T-helper 2 cell (primary cell): Measurements from ENCODE around the gene SUV39H1.

Experiments
- DNase-seq, 5 experiments: peaks; one replicate each; pipeline versions ENCODE4 v3.0.0 to v3.0.0-alpha.2; 2012 to 2022

Gene SUV39H1

GRCh38 chrX:48715072-48715471, 18.5 kb downstream of the SUV39H1 start:
- peak in 1 of 5 experiments; percentile 33 for DNase-seq

DNA sequence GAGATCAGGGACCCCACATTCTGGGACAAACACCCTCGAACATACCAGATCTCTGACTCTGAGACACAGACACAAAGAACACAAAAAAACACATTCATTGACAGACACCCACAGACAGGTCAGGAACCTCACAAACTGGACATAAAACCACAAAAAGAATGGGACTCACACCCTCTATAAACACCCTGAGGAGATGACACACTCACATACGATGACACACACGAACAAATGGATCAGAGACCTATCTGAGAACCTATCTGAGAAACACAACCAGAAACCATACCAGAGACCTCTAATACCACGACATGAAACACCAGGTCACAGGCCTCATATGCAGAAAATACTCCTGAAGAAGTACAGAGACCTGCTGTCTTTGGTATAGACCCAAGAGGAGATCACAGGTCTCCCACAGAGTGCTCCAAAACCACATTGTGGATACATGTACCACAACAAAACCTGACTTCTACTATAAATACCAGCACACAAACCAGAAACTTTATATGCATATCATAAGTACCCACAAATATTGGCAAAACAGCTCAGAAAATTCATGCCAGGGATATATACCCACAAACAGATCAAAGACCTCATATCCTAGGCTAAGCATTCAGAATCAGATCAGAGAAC, 19.5 kb downstream of the SUV39H1 start:
- DNase-seq = peak in 1 of 5 experiments; percentile 26

- DNase-seq = peak in 2 of 5 experiments; percentile 25 to 34
Observed at GRCh38 chrX:48719958-48720357, 23.4 kb downstream of the SUV39H1 start.

- peak in 2 of 5 experiments; percentile 63 to 79 for DNase-seq
Observed at GRCh38 chrX:48720577-48721250, 24.2 kb downstream of the SUV39H1 start.

DNA sequence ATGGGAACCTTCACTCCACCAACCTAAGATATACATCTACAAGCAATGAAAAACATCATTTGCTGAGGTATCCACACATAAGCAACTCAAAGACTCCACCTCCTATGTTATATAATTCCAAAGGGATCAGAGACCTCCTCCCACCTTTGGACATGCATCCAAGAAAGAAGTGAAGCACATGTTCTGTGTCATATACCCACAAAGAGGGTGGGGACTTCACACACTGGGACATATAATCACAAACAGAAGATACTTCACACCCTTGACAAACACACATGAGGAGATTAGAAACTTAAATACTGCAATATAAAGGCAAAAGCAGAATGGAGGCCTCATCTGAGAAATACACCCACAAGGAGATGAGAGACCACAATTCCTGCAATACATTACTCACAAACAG, 25.4 kb downstream of the SUV39H1 start:
- DNase-seq = no peak

GRCh38 chrX:48726596-48726995, 30.1 kb downstream of the SUV39H1 start:
- DNase-seq = no peak

DNA sequence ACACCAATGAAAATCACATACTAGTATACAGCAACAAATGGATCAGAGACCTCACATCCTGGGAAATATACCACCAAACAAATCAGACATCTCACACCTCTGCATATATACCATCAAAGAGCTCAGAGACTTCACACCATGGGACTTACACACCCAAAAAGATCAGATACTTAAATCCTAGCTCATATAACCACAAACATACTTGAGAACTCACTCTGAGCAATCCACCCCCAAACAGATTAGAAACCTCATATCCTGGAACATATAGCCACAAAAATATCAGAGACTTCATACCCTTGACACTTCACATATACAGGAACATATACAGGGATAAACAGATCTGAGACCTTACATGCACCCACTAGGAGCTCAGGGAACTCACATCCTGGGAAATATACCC, 32.1 kb downstream of the SUV39H1 start:
- peak in 1 of 5 experiments; percentile 39 for DNase-seq

- DNase-seq = peak in 1 of 5 experiments; percentile 43
Observed at GRCh38 chrX:48736303-48736702, 39.8 kb downstream of the SUV39H1 start.

DNA sequence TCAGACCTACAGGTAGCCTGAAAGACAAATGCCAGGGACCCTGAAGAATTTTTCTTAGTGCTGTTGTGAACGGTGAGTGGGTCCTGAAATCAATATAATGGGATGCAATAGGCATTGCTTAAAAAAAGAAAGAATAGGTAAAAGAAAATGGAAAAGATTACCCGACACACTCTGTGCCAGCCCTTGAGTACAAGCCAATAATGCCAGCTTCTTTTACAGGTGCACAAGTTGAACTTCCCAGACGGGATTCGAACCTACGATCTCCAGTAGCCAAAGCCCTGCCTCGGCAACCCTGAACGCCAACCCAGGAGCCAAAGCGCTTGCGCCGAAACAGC, 40.3 kb downstream of the SUV39H1 start:
- DNase-seq = no peak

GRCh38 chrX:48737213-48737938, 40.8 kb downstream of the SUV39H1 start:
- peak; percentile 52 to 98 (median 81) for DNase-seq

DNA sequence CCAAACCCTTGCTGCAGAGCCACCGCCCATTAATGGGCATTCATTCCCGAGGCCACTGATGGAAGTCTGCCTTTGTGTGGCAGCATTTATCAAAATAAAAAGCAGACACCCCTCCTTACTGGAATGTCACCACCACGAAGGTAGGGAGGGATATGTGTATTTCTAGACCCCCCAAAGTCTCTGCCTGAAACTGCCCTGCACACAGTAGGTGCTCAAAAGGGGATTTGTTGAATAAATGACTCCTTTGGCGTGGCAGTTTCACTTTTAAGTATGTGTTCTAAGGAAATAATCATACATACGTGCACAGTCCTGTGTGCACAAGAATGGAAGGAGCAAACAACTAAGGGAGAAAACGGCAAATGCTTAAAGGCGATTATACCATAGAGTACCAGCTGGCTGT, 41.4 kb downstream of the SUV39H1 start:
- DNase-seq = no peak

DNA sequence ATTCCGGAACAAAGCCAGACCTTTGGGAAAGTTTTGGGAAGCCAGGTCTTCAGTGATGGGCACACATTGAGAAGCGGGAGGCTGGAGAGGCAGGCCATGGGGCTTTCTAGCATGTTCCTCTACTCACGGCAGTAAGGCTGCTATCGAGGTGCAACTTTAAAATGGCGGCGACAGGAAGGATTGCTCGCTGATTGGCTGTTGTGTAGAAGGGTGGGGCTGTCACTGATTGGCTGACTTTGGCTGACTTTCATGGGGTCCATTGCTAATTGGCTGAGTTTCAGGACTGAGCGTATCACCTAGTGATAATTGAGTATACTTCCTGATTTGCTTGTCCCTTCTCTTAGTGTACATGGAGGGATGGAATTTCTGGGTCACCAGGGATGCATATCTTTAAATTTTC, 45.3 kb downstream of the SUV39H1 start:
- no peak for DNase-seq

DNA sequence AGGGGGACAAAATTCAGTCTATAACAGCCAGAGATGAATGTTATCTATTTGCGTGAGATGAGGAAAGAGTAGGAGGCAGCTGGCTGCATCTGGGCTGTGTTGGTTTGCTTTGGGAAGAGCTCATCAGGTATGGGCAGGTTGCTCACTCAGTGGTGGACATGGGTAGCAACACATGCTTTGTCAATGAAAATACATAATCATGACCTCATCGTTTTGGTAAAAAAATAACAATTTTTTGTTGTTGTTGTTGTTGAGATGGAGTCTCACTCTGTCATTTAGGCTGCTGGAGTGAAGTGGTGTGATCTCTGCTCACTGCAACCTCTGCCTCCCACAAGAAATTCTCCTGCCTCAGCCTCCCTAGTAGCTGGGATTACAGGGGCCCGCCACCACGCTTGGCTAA, 48.7 kb downstream of the SUV39H1 start:
- DNase-seq = no peak

DNA sequence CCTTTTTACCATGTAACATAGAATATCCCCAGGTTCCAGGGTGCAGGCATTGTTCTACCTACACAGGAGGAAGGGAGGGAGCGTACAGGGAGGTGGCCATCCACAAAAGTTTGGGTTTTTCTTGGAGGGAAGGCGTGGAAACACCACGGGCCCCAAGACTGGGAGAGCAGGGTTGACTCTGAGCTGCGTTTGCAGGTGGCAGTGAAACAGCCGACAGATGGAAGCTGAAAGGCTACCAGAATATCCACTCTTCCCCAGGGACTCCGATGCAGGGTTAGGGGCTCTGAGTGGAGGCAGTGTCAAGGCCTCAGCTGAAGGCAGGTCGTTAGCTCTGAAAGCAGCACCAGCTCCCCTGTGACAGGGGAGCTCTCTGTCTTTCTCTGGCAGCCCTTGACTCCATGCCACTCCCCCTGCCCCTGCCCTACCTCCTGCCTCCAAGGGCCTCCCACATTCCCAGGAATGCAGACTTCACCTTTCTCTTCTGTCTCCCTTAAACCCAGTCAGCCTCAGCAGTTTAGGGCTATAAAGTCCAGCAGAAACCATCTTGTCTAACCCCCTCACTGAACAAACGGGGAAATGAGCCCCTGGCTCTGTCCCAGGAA, 51.0 kb downstream of the SUV39H1 start:
- no peak for DNase-seq

- no peak for DNase-seq
Observed at GRCh38 chrX:48749182-48749581, 52.6 kb downstream of the SUV39H1 start.

DNA sequence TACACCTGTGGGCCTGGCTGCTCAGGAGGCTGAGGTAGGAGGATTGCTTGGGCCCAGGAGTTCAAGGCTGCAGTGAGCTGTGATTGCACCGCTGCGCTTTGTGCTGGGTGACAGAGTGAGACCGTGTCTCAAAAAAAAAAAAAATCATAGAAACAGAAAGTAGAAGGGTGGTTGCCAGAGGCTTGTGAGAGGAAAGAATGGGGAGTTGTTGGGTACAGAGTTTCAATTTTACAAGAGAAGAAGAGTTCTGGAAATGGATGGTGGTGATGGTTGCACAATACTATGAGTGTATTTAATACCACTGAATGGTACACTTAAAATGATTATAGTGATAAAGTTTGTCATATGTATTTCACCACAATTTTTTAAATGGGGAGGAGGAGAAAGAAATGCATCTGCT, 54.8 kb downstream of the SUV39H1 start:
- DNase-seq = peak in 1 of 5 experiments; percentile 80

GRCh38 chrX:48752498-48752897, 56.0 kb downstream of the SUV39H1 start:
- no peak for DNase-seq

- no peak for DNase-seq
Observed at GRCh38 chrX:48753708-48754228, 57.2 kb downstream of the SUV39H1 start.

DNA sequence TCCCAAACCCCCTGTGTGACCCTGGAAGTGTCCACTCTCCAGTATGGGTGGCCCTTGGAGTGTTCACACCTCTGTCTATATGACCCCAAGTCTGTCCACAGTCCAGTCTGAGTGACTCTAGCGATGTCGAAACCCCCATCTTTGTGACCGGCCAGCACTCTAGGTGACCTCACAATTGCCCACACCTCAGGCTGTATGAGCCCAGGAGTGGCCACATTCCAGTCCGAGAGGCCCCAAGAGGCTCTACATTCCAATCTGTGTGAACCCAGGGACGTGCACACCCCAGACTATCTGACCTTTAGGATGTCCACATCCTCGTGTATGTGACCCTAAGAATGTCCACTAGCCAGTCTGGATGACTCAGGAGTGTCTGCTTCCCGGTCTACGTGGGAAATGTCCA, 57.7 kb downstream of the SUV39H1 start:
- DNase-seq = no peak
